WTC11 (cell line): ENCODE results near the gene TMEM147. TPM values are rescaled to one million over a fixed set of nuclear protein-coding genes. Genes with fewer than 3 reads are reported as not detected.

Experiments
- ATAC-seq: fragments of 200-7000 bp; cut with Tn5 transposase; 2 replicates; pipeline ENCODE4 v1.10.0; 2021; ENCODE audit warnings: mild to moderate bottlenecking, moderate library complexity
- CTCF ChIA-PET: fragments of 300-600 bp; sonication (Branson Sonifier 250); formaldehyde crosslinking; loops from one replicate; lab custom pipeline; 2021; ENCODE audit warnings: antibody characterized with exemption; lab: Charles Lee
- POLR2A ChIA-PET: fragments of 350-600 bp; sonication (Branson Sonifier 250); formaldehyde crosslinking; loops from one replicate; lab custom pipeline; 2021; ENCODE audit warnings: antibody characterized with exemption; lab: Charles Lee
- DNase-seq: peaks from one replicate; pipeline ENCODE4 v3.0.0; 2021; ENCODE audit warnings: low spot score
- H3K27ac Mint-ChIP-seq: 2 replicates; pipeline ENCODE4 v1.8.0; 2021; ENCODE audit warnings: mixed read lengths
- H3K27me3 Mint-ChIP-seq: 2 replicates; pipeline ENCODE4 v1.8.0; 2021; ENCODE audit warnings: low read depth, mild to moderate bottlenecking, moderate library complexity, mixed read lengths
- H3K36me3 Mint-ChIP-seq: 2 replicates; pipeline ENCODE4 v1.8.0; 2021; ENCODE audit warnings: mixed read lengths
- H3K4me1 Mint-ChIP-seq: 2 replicates; pipeline ENCODE4 v1.8.0; 2022; ENCODE audit warnings: mixed read lengths
- H3K4me3 Mint-ChIP-seq: 2 replicates; pipeline ENCODE4 v1.8.0; 2021; ENCODE audit warnings: mild to moderate bottlenecking, moderate library complexity, mixed read lengths
- H3K9me3 Mint-ChIP-seq: 2 replicates; pipeline ENCODE4 v1.8.0; 2021; ENCODE audit warnings: mixed read lengths
- JUN ChIP-seq: sonication (generic); formaldehyde crosslinking; IDR thresholded peaks from 2 replicates; pipeline ENCODE4 v1.8.0; 2023; ENCODE audit warnings: mild to moderate bottlenecking, missing genetic modification reagents
- NFATC4 ChIP-seq: fragments of 250-450 bp; sonication (Bioruptor Pico); IDR thresholded peaks from 2 replicates; pipeline ENCODE4 v1.9.0; 2021; ENCODE audit warnings: mild to moderate bottlenecking
- PRRX2 ChIP-seq: fragments of 250-450 bp; sonication (Bioruptor Pico); IDR thresholded peaks from 2 replicates; pipeline ENCODE4 v1.8.0; 2021; ENCODE audit warnings: mild to moderate bottlenecking
- RELA ChIP-seq: sonication (generic); formaldehyde crosslinking; IDR thresholded peaks from 2 replicates; pipeline ENCODE4 v1.8.1; 2022; ENCODE audit warnings: missing genetic modification reagents, mild to moderate bottlenecking, borderline replicate concordance
- TP53 ChIP-seq: sonication (generic); formaldehyde crosslinking; IDR thresholded peaks from 2 replicates; pipeline ENCODE4 v1.8.1; 2023; ENCODE audit warnings: mild to moderate bottlenecking, missing genetic modification reagents
- ZNF263 ChIP-seq: sonication (generic); formaldehyde crosslinking; IDR thresholded peaks from 2 replicates; pipeline ENCODE4 v1.8.1; 2022; ENCODE audit warnings: low read depth, mild to moderate bottlenecking, moderate library complexity, missing genetic modification reagents
- ZNF396 ChIP-seq: fragments of 250-450 bp; sonication (Bioruptor Pico); IDR thresholded peaks from 2 replicates; pipeline ENCODE4 v1.8.0; 2021; ENCODE audit warnings: mild to moderate bottlenecking, moderate library complexity, borderline replicate concordance
- ZNF671 ChIP-seq: fragments of 250-450 bp; sonication (Bioruptor Pico); IDR thresholded peaks from 2 replicates; pipeline ENCODE4 v1.8.0; 2021; ENCODE audit warnings: mild to moderate bottlenecking
- total RNA-seq: library from RNA; stranded (reverse); gene quantifications from 3 replicates; pipeline ENCODE4 v1.2.3, GENCODE V29; 2021
- TF ChIP-seq, protein P1 (sequence below): sonication (generic); formaldehyde crosslinking; IDR thresholded peaks from 2 replicates; pipeline ENCODE4 v1.8.1; 2023; ENCODE audit warnings: mild to moderate bottlenecking, missing genetic modification reagents, moderate library complexity
- TF ChIP-seq, protein P2 (sequence below): sonication (generic); formaldehyde crosslinking; IDR thresholded peaks from 2 replicates; pipeline ENCODE4 v1.8.1; 2022; ENCODE audit warnings: low read depth, missing genetic modification reagents, borderline replicate concordance
- TF ChIP-seq, protein P3 (sequence below): sonication (generic); formaldehyde crosslinking; conservative IDR thresholded peaks from 2 replicates; pipeline ENCODE4 v1.8.1; 2022; ENCODE audit warnings: mild to moderate bottlenecking, missing genetic modification reagents
- TF ChIP-seq, protein P4 (sequence below): fragments of 250-450 bp; sonication (Bioruptor Pico); IDR thresholded peaks from 2 replicates; pipeline ENCODE4 v1.9.0; 2021; ENCODE audit warnings: moderate library complexity, mild to moderate bottlenecking, inconsistent platforms, borderline replicate concordance
- TF ChIP-seq, protein P5 (sequence below): sonication (generic); formaldehyde crosslinking; IDR thresholded peaks from 2 replicates; pipeline ENCODE4 v1.8.1; 2022; ENCODE audit warnings: mild to moderate bottlenecking, moderate library complexity, missing genetic modification reagents
- TF ChIP-seq, protein P6 (sequence below): fragments of 200-600 bp; IDR thresholded peaks from 2 replicates; pipeline ENCODE4 v1.8.0; 2022; ENCODE audit warnings: antibody characterized with exemption
- TF ChIP-seq, protein P7 (sequence below): fragments of 250-450 bp; sonication (Bioruptor Pico); IDR thresholded peaks from 2 replicates; pipeline ENCODE4 v2.1.2; 2022; ENCODE audit warnings: mild to moderate bottlenecking, moderate library complexity

TMEM147 gene
- total RNA-seq, 1 experiment from 2014 or later, result 135 TPM

DNA sequence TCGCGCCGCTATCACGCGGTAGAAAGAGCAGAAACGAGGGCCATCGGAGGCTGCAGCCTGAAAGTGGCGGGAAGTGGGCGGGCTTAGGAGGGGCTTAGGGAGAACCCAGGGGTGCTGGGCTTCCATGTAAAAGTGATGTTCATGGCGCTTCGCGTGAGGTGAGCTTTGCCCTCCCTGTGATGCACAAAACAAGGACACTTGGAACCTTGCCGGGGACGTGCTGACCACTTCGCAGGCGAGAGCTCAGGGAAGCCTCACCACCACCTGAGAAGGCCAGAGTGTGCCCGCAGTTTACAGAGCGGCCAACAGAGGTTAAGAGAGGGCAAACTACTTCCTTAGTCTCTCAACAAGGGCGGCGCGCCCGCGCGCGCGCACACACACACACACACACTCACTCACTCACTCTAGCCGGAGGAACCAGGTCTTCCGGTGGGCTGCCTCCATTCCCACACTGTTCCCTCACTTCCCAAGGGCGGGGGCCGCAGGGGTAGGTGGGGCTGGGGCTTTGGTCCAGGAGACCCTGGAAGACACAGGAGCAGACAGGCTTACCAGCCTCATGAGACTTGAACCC lies 11.5 kb upstream of the TMEM147 start:
- Mint-ChIP-seq H3K9me3 (no peaks in the 10 kb centered on the region), H3K36me3 (no peaks in the 10 kb centered on the region), H3K27ac (0 out of 2 replicates have a peak overlapping the region, but pooled peaks have one; percentile 25), H3K4me1 (peaks cover 27% of the 10 kb centered on the region), H3K4me3 (peak overlapping the region; percentile 57), H3K27me3 (peaks cover 30% of the 10 kb centered on the region)
- POLR2A ChIA-PET, result interaction anchor here (0.6 to 0.9 kb wide), 2 partner anchors 19 to 39 kb away, joined by 3 to 4 read pairs; no protein-coding TSS in a partner anchor
- ATAC-seq (peak; percentile 76), DNase-seq (peak; percentile 65)
- no peak for TF ChIP-seq TP53 (CRISPR knock-in tag)
- TF ChIP-seq, protein P1, sequence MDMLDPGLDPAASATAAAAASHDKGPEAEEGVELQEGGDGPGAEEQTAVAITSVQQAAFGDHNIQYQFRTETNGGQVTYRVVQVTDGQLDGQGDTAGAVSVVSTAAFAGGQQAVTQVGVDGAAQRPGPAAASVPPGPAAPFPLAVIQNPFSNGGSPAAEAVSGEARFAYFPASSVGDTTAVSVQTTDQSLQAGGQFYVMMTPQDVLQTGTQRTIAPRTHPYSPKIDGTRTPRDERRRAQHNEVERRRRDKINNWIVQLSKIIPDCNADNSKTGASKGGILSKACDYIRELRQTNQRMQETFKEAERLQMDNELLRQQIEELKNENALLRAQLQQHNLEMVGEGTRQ (CRISPR knock-in tag), result 0 out of 2 replicates have a peak, but pooled peaks have one; percentile 25
- CTCF ChIA-PET, result interaction anchor here (1.0 to 2.1 kb wide), 3 partner anchors 10 to 24 kb away, joined by 4 to 10 read pairs (median 4); no protein-coding TSS in a partner anchor

DNA sequence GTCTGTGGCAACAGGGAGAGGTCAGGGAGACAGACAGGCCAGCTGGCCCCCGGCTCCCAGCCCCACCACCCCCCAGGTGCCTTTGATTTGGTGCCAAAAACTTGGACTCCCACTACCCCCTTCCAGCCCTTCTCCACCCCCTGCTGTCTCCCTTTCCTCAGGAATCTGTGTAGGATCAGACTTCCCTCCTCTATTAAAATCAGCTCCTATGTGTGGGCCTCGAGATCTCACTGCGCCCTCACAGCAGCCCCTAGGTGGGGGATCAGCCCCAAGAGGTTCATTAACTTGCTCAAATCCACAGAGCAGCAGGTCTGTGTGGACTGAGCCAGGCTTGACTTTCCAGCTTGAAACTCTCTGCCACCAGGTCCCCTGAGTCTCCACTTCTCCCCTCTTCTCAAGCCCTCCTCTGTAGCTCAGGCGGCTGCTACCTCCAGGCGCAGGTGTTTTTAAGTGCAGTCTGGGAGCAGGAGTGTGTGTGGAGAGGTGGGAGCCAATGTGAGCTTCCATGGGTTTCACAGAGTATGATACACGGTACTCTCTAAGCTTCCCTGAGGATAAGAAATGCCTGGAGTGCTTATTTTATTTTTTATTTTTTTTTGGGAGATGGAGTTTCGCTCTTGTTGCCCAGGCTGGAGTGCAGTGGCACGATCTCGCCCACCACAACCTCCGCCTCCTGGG lies 10.5 kb upstream of the TMEM147 start:
- DNase-seq, result no peak
- Mint-ChIP-seq H3K4me3 (no peak overlapping the region), H3K4me1 (peaks cover 27% of the 10 kb centered on the region), H3K27ac (no peak overlapping the region), H3K36me3 (peaks cover under 1% of the 10 kb centered on the region; the same call in 1 of the 2 replicates), H3K9me3 (no peaks in the 10 kb centered on the region), H3K27me3 (peaks cover 27% of the 10 kb centered on the region)
- ChIA-PET CTCF (interaction anchor here (0.6 to 2.1 kb wide), 6 partner anchors 11 to 70 kb away, joined by 3 to 10 read pairs (median 4); no protein-coding TSS in a partner anchor), POLR2A (interaction anchor here (1.1 kb wide), 1 partner anchor 24 kb away, joined by 4 read pairs; no protein-coding TSS in a partner anchor)
- no peak for ATAC-seq
- TF ChIP-seq ZNF671 (CRISPR knock-in tag) (no peak), JUN (CRISPR knock-in tag) (no peak), ZNF396 (CRISPR knock-in tag) (no peak), RELA (CRISPR knock-in tag) (no peak), PRRX2 (CRISPR knock-in tag) (no peak), ZNF263 (CRISPR knock-in tag) (no peak)
- TF ChIP-seq, protein P2, sequence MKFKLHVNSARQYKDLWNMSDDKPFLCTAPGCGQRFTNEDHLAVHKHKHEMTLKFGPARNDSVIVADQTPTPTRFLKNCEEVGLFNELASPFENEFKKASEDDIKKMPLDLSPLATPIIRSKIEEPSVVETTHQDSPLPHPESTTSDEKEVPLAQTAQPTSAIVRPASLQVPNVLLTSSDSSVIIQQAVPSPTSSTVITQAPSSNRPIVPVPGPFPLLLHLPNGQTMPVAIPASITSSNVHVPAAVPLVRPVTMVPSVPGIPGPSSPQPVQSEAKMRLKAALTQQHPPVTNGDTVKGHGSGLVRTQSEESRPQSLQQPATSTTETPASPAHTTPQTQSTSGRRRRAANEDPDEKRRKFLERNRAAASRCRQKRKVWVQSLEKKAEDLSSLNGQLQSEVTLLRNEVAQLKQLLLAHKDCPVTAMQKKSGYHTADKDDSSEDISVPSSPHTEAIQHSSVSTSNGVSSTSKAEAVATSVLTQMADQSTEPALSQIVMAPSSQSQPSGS (CRISPR knock-in tag), result no peak
- TF ChIP-seq, protein P3, sequence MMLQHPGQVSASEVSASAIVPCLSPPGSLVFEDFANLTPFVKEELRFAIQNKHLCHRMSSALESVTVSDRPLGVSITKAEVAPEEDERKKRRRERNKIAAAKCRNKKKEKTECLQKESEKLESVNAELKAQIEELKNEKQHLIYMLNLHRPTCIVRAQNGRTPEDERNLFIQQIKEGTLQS (CRISPR knock-in tag), result no peak

DNA sequence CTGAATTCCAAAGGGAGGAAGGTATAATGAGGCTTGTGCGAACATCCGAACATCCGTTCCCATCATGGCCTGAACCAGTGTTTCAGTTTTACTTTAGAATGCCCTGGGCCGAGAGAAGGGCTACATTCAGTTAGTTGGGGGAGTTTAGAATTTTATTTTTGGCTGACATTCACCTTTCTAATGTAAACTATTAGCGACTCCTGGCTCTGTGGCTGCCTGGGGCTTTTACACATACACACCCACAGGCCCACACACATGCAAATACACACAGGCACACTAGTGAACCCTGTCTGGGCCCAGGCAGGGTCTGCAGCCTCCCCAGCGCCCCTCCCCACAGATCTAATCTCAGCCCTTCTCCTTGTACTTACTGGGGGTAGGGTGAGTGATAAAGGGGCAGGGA lies 6.1 kb upstream of the TMEM147 start:
- CTCF ChIA-PET, result interaction anchor here (1.4 kb wide), 1 partner anchor 44 kb away, joined by 3 read pairs; no protein-coding TSS in a partner anchor
- POLR2A ChIA-PET, result no interaction called here
- TF ChIP-seq, protein P4, sequence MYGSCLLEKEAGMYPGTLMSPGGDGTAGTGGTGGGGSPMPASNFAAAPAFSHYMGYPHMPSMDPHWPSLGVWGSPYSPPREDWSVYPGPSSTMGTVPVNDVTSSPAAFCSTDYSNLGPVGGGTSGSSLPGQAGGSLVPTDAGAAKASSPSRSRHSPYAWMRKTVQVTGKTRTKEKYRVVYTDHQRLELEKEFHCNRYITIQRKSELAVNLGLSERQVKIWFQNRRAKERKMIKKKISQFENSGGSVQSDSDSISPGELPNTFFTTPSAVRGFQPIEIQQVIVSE (CRISPR knock-in tag), result no peak
- TF ChIP-seq, protein P5, sequence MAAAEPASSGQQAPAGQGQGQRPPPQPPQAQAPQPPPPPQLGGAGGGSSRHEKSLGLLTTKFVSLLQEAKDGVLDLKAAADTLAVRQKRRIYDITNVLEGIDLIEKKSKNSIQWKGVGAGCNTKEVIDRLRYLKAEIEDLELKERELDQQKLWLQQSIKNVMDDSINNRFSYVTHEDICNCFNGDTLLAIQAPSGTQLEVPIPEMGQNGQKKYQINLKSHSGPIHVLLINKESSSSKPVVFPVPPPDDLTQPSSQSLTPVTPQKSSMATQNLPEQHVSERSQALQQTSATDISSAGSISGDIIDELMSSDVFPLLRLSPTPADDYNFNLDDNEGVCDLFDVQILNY, result no peak
- TF ChIP-seq, protein P6, sequence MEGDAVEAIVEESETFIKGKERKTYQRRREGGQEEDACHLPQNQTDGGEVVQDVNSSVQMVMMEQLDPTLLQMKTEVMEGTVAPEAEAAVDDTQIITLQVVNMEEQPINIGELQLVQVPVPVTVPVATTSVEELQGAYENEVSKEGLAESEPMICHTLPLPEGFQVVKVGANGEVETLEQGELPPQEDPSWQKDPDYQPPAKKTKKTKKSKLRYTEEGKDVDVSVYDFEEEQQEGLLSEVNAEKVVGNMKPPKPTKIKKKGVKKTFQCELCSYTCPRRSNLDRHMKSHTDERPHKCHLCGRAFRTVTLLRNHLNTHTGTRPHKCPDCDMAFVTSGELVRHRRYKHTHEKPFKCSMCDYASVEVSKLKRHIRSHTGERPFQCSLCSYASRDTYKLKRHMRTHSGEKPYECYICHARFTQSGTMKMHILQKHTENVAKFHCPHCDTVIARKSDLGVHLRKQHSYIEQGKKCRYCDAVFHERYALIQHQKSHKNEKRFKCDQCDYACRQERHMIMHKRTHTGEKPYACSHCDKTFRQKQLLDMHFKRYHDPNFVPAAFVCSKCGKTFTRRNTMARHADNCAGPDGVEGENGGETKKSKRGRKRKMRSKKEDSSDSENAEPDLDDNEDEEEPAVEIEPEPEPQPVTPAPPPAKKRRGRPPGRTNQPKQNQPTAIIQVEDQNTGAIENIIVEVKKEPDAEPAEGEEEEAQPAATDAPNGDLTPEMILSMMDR, result no peak
- no peak for TF ChIP-seq NFATC4
- TF ChIP-seq, protein P7, sequence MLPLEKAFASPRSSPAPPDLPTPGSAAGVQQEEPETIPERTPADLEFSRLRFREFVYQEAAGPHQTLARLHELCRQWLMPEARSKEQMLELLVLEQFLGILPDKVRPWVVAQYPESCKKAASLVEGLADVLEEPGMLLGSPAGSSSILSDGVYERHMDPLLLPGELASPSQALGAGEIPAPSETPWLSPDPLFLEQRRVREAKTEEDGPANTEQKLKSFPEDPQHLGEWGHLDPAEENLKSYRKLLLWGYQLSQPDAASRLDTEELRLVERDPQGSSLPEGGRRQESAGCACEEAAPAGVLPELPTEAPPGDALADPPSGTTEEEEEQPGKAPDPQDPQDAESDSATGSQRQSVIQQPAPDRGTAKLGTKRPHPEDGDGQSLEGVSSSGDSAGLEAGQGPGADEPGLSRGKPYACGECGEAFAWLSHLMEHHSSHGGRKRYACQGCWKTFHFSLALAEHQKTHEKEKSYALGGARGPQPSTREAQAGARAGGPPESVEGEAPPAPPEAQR (CRISPR knock-in tag), result no peak

More for the DNA sequence above, 6.1 kb upstream of the TMEM147 start:
- H3K36me3 Mint-ChIP-seq, result peaks cover 21% of the 10 kb centered on the region
- H3K4me1 Mint-ChIP-seq, result peaks cover 23% of the 10 kb centered on the region
- no peak overlapping the region for H3K27ac Mint-ChIP-seq
- DNase-seq (no peak), ATAC-seq (no peak)
- no peaks in the 10 kb centered on the region; the same call in 1 of the 2 replicates for H3K27me3 Mint-ChIP-seq
- no peaks in the 10 kb centered on the region for H3K9me3 Mint-ChIP-seq
- H3K4me3 Mint-ChIP-seq, result no peak overlapping the region
